T-cell (primary cell): Measurements from ENCODE around the gene LRRFIP1. TPM values are rescaled to one million over a fixed set of nuclear protein-coding genes. Genes with fewer than 3 reads are reported as not detected.

Source experiments
- ATAC-seq, 4 experiments: fragments of 200-7000 bp in 3 of 4; fragments of 150-1000 bp in 1 of 4; cut with Tn5 transposase; replicated peaks in 1 of 4; 1 replicate in 3 of 4; 2 replicates in 1 of 4; pipeline ENCODE4 v1.10.0; 2021; ENCODE audit warnings: moderate library complexity in 3 of 4, mild to moderate bottlenecking in 2 of 4, moderate number of reproducible peaks in 1 of 4
- CTCF ChIA-PET, 2 donors: fragments of 300-600 bp; sonication (Branson Sonifier 250); formaldehyde crosslinking; loops; one replicate each; lab custom pipeline; 2022; ENCODE audit warnings: antibody characterized with exemption in 2 of 2; lab: Charles Lee
- POLR2A ChIA-PET, 2 donors: fragments of 300-600 bp; sonication (Branson Sonifier 250); formaldehyde crosslinking; loops; one replicate each; lab custom pipeline; 2022; ENCODE audit warnings: antibody characterized with exemption in 2 of 2; lab: Charles Lee
- DNase-seq, 35 experiments: peaks; one replicate each; pipeline versions ENCODE4 v3.0.0 to v3.0.0-alpha.2; 2013 to 2023
- H3K27ac ChIP-seq: one replicate; pipeline ENCODE4 v1.5.1; 2013; ENCODE audit warnings: low read length
- H3K27me3 ChIP-seq, 2 experiments: replicated peaks in 1 of 2; 1 replicate in 1 of 2; 2 replicates in 1 of 2; pipeline versions ENCODE4 v1.6.1 to v1.7.0; 2013; ENCODE audit warnings: low read length in 1 of 2, mixed read lengths in 1 of 2; ENCODE audit not compliant: control insufficient read depth in 2 of 2, insufficient read depth in 2 of 2; ENCODE audit errors: extremely low read depth in 1 of 2
- H3K36me3 ChIP-seq, 2 donors: 1 replicate in 1 of 2; 2 replicates in 1 of 2; pipeline versions ENCODE4 v1.6.1 to v1.7.0; 2013; ENCODE audit warnings: low read length in 1 of 2; ENCODE audit not compliant: control insufficient read depth in 2 of 2, insufficient read depth in 1 of 2; ENCODE audit errors: extremely low read depth in 1 of 2
- H3K4me1 ChIP-seq, 2 experiments: 1 replicate in 1 of 2; 2 replicates in 1 of 2; pipeline versions ENCODE4 v1.6.1 to v1.7.0; 2013; ENCODE audit warnings: low read length in 2 of 2, mixed read lengths in 1 of 2; ENCODE audit not compliant: insufficient read depth in 2 of 2, control insufficient read depth in 1 of 2; ENCODE audit errors: extremely low read depth in 1 of 2
- H3K4me3 ChIP-seq, 2 donors: 1 replicate in 1 of 2; 2 replicates in 1 of 2; pipeline versions ENCODE4 v1.5.1 to v1.7.0; 2013; ENCODE audit warnings: mild to moderate bottlenecking in 2 of 2, low read length in 1 of 2, moderate library complexity in 1 of 2; ENCODE audit not compliant: control insufficient read depth in 1 of 2; ENCODE audit errors: extremely low read depth in 1 of 2
- H3K9me3 ChIP-seq: 2 replicates; pipeline ENCODE4 v1.7.0; 2013
- H3K27ac Mint-ChIP-seq, 2 donors: one replicate each; pipeline ENCODE4 v1.8.0; 2020 to 2021; ENCODE audit warnings: mild to moderate bottlenecking in 2 of 2, mixed read lengths in 2 of 2
- H3K27me3 Mint-ChIP-seq, 2 donors: one replicate each; pipeline ENCODE4 v1.8.0; 2021 to 2022; ENCODE audit warnings: mixed read lengths in 2 of 2
- H3K36me3 Mint-ChIP-seq: one replicate; pipeline ENCODE4 v1.8.0; 2021; ENCODE audit warnings: mixed read lengths
- H3K4me1 Mint-ChIP-seq, 3 donors: one replicate each; pipeline ENCODE4 v1.8.0; 2020 to 2022; ENCODE audit warnings: mixed read lengths in 3 of 3, mild to moderate bottlenecking in 1 of 3
- H3K4me3 Mint-ChIP-seq, 3 donors: one replicate each; pipeline ENCODE4 v1.8.0; 2020 to 2022; ENCODE audit warnings: mild to moderate bottlenecking in 3 of 3, mixed read lengths in 3 of 3, moderate library complexity in 3 of 3
- H3K9me3 Mint-ChIP-seq, 3 donors: one replicate each; pipeline ENCODE4 v1.8.0; 2020 to 2022; ENCODE audit warnings: mixed read lengths in 3 of 3
- WGBS: methylation state at CpG from one replicate; pipeline ENCODE4 v1.1.5; 2013; ENCODE audit warnings: missing lambda C conversion rate; ENCODE audit not compliant: insufficient coverage; 5-methylcytosine and 5-hydroxymethylcytosine counted together
- total RNA-seq, 35 experiments: library from RNA in 6 of 35; stranded (reverse) in 6 of 35; fragments of 120-200 nt in 1 of 35; gene quantifications; one replicate each; pipeline versions ENCODE4 v1.2.1 to v1.2.4 and lab custom pipeline; 2013 to 2026

LRRFIP1 gene
- total RNA-seq, 5 donors from 2014 or later (not counting 1 experiment from before 2014, with no cell fraction given): 105 to 170 (median 128) TPM

DNA sequence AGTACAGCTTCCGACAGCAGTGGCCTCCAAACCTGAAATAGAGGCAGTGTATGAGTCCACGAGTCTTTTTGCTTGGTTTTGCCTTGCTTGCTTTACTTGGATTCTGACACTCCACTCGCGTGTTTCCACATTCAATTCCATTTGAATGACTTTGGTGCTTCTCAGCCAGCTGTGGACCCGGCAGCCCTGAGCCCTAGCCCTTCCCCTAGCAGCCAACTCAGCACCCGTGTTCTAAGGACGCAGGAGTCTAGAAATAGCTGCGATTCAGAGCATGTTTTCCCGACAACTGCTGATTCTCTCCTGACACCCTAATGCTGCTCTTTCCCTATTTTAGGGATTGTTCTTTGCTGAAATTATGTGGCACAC lies 20.6 kb downstream of the LRRFIP1 start:
- ChIA-PET CTCF (no interaction called here), POLR2A (no interaction called here)
- Mint-ChIP-seq H3K27ac (no peak overlapping the region), H3K36me3 (peaks cover 14% of the 10 kb centered on the region), H3K9me3 (peaks cover 0 to 3% (median 0%) of the 10 kb centered on the region in 3 donors), H3K4me3 (no peak overlapping the region), H3K4me1 (no peaks in the 10 kb centered on the region), H3K27me3 (peaks cover 0 to 23% of the 10 kb centered on the region in 2 donors)
- 92% methylated on average over 8 of the region's 9 CpGs for WGBS
- Histone ChIP-seq H3K4me1 (no peaks in the 10 kb centered on the region), H3K27ac (no peak overlapping the region), H3K9me3 (no peaks in the 10 kb centered on the region), H3K36me3 (no peaks in the 10 kb centered on the region), H3K27me3 (peaks cover 0 to 29% of the 10 kb centered on the region in 2 experiments), H3K4me3 (no peak overlapping the region)
- no peak for ATAC-seq
- no peak for DNase-seq

DNA sequence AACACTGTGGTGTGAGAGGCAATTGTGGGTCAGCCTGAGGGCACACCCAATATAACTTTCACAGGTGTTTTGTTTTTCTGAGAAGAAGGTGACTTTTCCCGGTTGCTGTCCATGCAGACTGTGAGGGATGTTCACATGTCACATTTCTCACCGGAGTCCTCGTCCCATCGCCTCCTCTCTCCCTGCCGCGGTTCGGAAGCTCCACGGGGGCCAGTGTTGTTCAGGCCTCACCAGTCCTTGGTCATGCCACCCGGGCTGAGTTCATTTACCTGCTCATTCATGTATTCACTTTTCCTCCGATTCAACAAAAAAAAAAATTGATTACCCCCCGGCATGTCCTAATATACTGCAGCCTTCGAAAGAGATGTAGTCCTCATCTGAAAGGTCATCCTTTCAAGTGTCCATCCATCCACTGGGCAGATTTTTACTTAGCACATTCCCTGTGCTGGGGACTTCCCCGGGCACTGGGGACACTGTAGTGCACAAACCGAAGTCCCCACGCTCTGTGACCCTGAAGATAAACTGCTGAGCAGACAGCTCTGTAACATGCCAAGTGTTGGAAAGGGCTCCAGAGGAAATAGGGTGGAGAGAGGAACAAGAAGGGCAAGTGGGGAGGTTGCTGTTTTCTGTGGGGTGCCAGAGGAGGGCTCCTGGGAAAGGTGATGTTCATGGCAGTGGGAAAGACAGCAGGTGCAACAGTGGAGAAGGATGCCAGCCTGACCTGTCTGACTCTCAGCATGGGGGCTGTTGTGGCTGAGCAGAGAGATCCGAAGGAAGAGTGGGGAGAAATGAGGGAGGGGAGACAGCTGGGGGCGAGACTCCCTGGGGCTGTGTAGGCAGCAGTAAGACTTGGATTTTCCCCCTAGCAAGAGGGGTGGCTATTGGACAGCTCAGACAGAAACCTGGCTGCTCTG lies 22.4 kb downstream of the LRRFIP1 start:
- H3K27me3 ChIP-seq: peaks cover 0 to 29% of the 10 kb centered on the region in 2 experiments
- H3K9me3 ChIP-seq: no peaks in the 10 kb centered on the region
- H3K36me3 ChIP-seq: no peaks in the 10 kb centered on the region
- Mint-ChIP-seq H3K27me3 (peaks cover 0 to 23% of the 10 kb centered on the region in 2 donors), H3K4me3 (no peak overlapping the region), H3K9me3 (peaks cover 0 to 3% (median 0%) of the 10 kb centered on the region in 3 donors), H3K36me3 (peaks cover 14% of the 10 kb centered on the region), H3K4me1 (peaks cover 0 to 6% (median 0%) of the 10 kb centered on the region in 3 donors), H3K27ac (peak overlapping the region in 1 of 2 donors; percentile 41)
- no peak overlapping the region for H3K27ac ChIP-seq
- 89% methylated on average over 14 of the region's 17 CpGs for WGBS
- ChIA-PET CTCF (no interaction called here), POLR2A (no interaction called here)
- H3K4me3 ChIP-seq: no peak overlapping the region
- ATAC-seq (no peak), DNase-seq (no peak)
- H3K4me1 ChIP-seq: no peaks in the 10 kb centered on the region

DNA sequence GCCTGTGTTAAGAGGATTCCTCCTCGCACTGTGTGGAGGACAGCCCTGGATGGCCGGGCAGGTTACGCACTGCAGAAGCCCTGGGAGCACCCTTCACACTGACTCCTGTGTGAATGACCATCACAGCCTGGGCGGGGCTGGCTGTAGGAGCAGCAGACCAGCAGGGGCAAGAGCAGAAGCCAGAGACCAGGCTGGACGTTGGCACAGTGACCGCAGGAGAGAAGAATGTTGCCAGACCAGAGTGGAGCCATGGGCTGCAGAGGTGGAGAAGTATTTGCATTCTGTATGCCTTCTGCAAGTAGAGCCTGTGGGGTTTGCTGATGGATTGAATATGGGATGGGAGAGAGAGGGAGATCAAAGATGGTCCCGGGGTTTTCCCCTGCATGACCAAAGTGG lies 23.1 kb downstream of the LRRFIP1 start:
- Mint-ChIP-seq H3K36me3 (peaks cover 14% of the 10 kb centered on the region), H3K4me3 (no peak overlapping the region), H3K27me3 (peaks cover 0 to 21% of the 10 kb centered on the region in 2 donors), H3K9me3 (peaks cover 0 to 3% (median 0%) of the 10 kb centered on the region in 3 donors), H3K27ac (no peak overlapping the region), H3K4me1 (peaks cover 3 to 9% (median 4%) of the 10 kb centered on the region in 3 donors)
- CTCF ChIA-PET: no interaction called here
- Histone ChIP-seq H3K4me3 (no peak overlapping the region), H3K9me3 (no peaks in the 10 kb centered on the region), H3K4me1 (no peaks in the 10 kb centered on the region), H3K27ac (no peak overlapping the region), H3K36me3 (no peaks in the 10 kb centered on the region), H3K27me3 (peaks cover 0 to 26% of the 10 kb centered on the region in 2 experiments)
- 90% methylated on average over 7 of the region's 7 CpGs for WGBS
- POLR2A ChIA-PET: no interaction called here
- no peak for ATAC-seq
- no peak for DNase-seq

DNA sequence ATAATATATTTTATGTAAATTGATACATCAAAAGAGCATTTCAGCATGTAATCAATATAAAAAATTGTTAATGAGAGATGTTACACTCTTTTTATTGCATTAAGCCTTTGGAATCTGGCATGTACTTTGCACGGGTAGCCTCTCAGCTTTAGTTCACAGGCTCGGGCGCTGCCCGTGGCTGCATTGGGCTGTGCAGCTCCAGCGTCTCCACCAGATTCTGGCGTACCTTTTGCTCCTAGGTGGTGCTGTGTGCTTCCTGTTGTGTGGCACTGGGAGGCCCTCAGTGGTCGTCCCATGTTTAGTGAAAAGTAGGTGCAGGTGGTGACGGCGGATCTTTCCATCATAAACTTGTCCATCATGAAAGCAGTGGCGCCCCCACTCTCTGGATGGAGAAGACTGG lies 24.4 kb downstream of the LRRFIP1 start:
- Histone ChIP-seq H3K27ac (no peak overlapping the region), H3K36me3 (no peaks in the 10 kb centered on the region), H3K9me3 (no peaks in the 10 kb centered on the region), H3K27me3 (peaks cover 0 to 26% of the 10 kb centered on the region in 2 experiments), H3K4me3 (no peak overlapping the region), H3K4me1 (peaks cover 0 to 2% of the 10 kb centered on the region in 2 experiments)
- no peak overlapping the region for H3K27ac Mint-ChIP-seq
- H3K4me1 Mint-ChIP-seq: peaks cover 7 to 13% (median 9%) of the 10 kb centered on the region in 3 donors
- CTCF ChIA-PET: no interaction called here
- H3K36me3 Mint-ChIP-seq: peaks cover 14% of the 10 kb centered on the region
- H3K9me3 Mint-ChIP-seq: peaks cover 0 to 3% (median 0%) of the 10 kb centered on the region in 3 donors
- no peak for DNase-seq
- 98% methylated on average over 5 of the region's 10 CpGs for WGBS
- no peak overlapping the region for H3K4me3 Mint-ChIP-seq
- ATAC-seq: no peak
- POLR2A ChIA-PET: no interaction called here
- peaks cover 0 to 19% of the 10 kb centered on the region in 2 donors for H3K27me3 Mint-ChIP-seq

DNA sequence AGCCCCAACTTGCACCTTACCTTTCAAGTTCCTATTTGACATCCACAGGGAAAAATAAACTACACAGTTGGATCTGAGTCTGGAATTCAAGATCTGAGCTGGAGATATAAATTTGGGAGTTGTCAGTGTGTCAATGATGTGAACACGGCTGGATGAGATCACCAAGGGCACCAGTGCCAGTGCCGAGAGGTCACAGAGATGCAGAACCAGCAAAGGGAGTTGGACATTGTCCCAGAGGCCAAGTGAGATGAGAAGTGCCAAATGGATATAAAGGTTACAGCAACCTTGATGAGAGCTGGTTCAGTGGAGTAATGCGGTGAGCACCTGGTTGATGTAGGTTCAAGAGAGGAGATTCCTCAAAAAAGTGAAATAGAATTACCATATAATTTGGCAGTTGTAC lies 24.8 kb downstream of the LRRFIP1 start:
- Mint-ChIP-seq H3K4me1 (peaks cover 7 to 13% (median 9%) of the 10 kb centered on the region in 3 donors), H3K9me3 (peaks cover 0 to 3% (median 0%) of the 10 kb centered on the region in 3 donors), H3K27me3 (peaks cover 0 to 22% of the 10 kb centered on the region in 2 donors), H3K36me3 (peaks cover 14% of the 10 kb centered on the region), H3K4me3 (no peak overlapping the region), H3K27ac (no peak overlapping the region)
- Histone ChIP-seq H3K9me3 (no peaks in the 10 kb centered on the region), H3K4me3 (no peak overlapping the region), H3K36me3 (no peaks in the 10 kb centered on the region), H3K27ac (no peak overlapping the region), H3K27me3 (peaks cover 0 to 24% of the 10 kb centered on the region in 2 experiments), H3K4me1 (peaks cover 0 to 2% of the 10 kb centered on the region in 2 experiments)
- 86% methylated on average over 3 of the region's 3 CpGs for WGBS
- ChIA-PET CTCF (no interaction called here), POLR2A (no interaction called here)
- ATAC-seq: no peak
- DNase-seq: no peak

DNA sequence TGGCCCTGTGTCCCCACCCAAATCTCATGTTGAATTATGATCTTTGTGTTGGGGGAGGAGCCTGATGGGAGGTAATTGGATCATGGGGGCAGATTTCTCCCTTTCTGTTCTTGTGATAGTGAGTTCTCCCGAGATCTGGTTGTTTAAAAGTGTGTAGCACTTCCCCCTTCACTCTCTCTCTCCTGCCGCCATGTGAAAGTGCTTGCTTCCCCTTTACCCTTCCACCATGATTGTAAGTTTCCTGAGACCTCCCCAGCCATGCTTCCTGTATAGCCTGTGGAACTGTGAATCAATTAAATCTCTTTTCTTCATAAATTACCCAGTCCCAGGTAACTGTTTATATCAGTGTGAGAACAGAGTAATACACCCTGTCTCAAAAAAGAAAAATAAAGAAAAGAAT lies 25.5 kb downstream of the LRRFIP1 start:
- no peak for ATAC-seq
- POLR2A ChIA-PET: no interaction called here
- Mint-ChIP-seq H3K4me3 (no peak overlapping the region), H3K9me3 (peaks cover 0 to 3% (median 0%) of the 10 kb centered on the region in 3 donors), H3K4me1 (peaks cover 7 to 13% (median 9%) of the 10 kb centered on the region in 3 donors), H3K36me3 (peaks cover 15% of the 10 kb centered on the region), H3K27me3 (peaks cover 0 to 22% of the 10 kb centered on the region in 2 donors), H3K27ac (no peak overlapping the region)
- H3K9me3 ChIP-seq: no peaks in the 10 kb centered on the region
- peaks cover 0 to 2% of the 10 kb centered on the region in 2 experiments for H3K4me1 ChIP-seq
- H3K27me3 ChIP-seq: peaks cover 0 to 20% of the 10 kb centered on the region in 2 experiments
- H3K27ac ChIP-seq: no peak overlapping the region
- DNase-seq: no peak
- H3K4me3 ChIP-seq: no peak overlapping the region
- CTCF ChIA-PET: no interaction called here
- no CpG with 5 or more reads among the region's 2 CpGs for WGBS
- H3K36me3 ChIP-seq: no peaks in the 10 kb centered on the region
